AG09309 (cell line): ENCODE measurements around the gene SRD5A1.
"Not testable (repeated sequence)": the region's sequence is repeated elsewhere in the genome, so short reads cannot be mapped to it uniquely, and the experiment has no call there.

ENCODE experiments used
- DNase-seq: peaks from one replicate; pipeline ENCODE4 v3.0.0-alpha.2; 2010; ENCODE audit warnings: low read depth
- H3K4me3 ChIP-seq: 2 replicates; pipeline ENCODE4 v1.5.1; 2011; ENCODE audit warnings: mild to moderate bottlenecking, low read depth, low read length, moderate library complexity; ENCODE audit not compliant: control insufficient read depth
- CTCF ChIP-seq: IDR thresholded peaks from 2 replicates; pipeline ENCODE4 v1.5.1; 2011; ENCODE audit warnings: mild to moderate bottlenecking, low read depth, low read length, inconsistent platforms; ENCODE audit not compliant: insufficient read depth, control insufficient read depth; ENCODE audit errors: missing control alignments

The SRD5A1 gene

DNA sequence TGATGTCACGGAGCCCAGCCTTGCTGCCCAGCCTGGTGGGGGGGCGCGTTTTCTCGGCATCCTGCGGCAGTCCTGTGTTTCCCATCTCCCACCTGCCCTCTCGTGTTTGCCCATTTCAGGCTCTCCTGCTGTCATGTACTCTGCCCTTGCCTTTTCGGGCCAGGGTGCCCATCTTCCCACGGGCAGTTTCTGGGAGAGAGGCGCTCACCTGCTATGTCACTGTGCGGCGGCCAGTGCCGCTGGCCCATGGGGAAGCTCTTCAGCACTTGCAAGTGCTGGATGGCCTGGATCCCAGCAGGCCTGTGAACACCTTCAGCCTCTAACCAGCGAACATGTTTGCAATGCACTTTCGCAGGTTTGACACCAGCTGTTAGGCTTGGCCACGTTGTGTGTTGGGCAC is 33.5 kb downstream of the SRD5A1 start:
- no peak for TF ChIP-seq CTCF
- DNase-seq: no peak
- no peak overlapping the region for H3K4me3 ChIP-seq

GRCh38 chr5:6667648-6668047 is 34.4 kb downstream of the SRD5A1 start:
- no peak for TF ChIP-seq CTCF
- no peak for DNase-seq
- no peak overlapping the region for H3K4me3 ChIP-seq

- H3K4me3 ChIP-seq, DNase-seq: not testable (repeated sequence)
Measured at GRCh38 chr5:6668717-6669116, 35.5 kb downstream of the SRD5A1 start.

DNA sequence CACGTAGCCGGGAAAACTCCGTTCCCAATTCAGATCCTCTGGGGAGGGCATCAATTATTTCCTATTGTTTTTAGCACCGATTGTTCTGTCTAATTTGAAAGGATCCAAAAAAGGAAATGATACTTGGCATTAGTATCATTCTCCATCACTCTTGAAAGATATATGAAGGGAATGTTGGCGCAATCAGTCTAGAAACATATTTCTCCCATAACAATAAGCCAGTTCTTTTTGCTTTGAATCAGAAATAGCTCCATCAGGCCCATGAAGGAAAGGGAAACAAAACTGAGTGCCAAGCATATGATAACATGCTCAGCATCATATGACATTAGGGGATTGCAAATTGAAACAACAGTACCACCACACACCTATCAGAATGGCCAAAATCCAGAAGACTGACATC is 39.8 kb downstream of the SRD5A1 start:
- DNase-seq: no peak
- no peak for TF ChIP-seq CTCF
- H3K4me3 ChIP-seq: no peak overlapping the region

DNA sequence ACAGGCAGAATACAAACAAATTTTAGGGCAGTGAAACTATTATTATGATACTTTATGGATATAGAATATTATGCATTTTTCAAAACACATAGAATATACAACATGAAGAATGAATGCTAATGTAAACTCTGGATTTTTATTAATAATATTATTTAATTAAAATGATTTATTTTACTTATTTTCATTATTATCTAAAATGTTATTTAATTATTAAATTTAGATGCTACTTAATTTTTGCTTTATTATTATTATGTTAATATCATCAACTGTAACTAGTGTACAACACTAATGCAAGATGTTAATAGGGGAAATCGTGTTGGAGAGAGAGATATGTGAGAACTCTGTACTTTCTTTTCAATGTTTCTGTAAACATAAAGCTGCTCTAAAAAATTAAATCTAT is 40.7 kb downstream of the SRD5A1 start:
- TF ChIP-seq CTCF: no peak
- DNase-seq: no peak
- no peak overlapping the region for H3K4me3 ChIP-seq

DNA sequence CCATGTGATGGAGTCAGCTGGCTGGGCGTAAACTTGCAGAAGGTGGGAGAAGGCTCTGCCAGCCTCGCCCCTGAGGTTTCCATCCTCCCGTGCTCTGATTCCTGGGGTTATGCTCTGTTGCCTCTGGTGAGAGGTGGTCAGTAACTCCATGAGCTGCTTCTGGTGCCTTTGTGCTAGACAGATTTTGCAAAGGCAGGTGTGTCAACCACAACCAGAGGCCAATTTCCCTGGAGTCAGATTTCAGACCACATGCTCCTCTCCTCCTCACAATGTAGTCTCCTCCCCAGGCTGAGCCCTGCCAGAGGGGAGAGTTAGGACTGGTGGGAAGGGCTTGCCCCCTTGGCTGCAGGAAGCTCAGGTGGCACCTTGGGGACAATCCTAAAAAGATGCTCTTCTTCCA is 41.2 kb downstream of the SRD5A1 start:
- H3K4me3 ChIP-seq: no peak overlapping the region
- no peak for TF ChIP-seq CTCF
- DNase-seq: no peak

GRCh38 chr5:6674886-6675285 is 41.6 kb downstream of the SRD5A1 start:
- no peak for TF ChIP-seq CTCF
- DNase-seq: no peak
- no peak overlapping the region for H3K4me3 ChIP-seq
